A549 (cell line): ENCODE data around the gene FBXL7.

Source experiments
- CEBPB ChIP-seq, 2 experiments: fragments of >200 bp in 1 of 2; sonication (Bioruptor Twin) in 1 of 2; formaldehyde crosslinking in 1 of 2; IDR thresholded peaks; 2 replicates each; pipeline ENCODE4 v1.6.1; 2012 to 2016
- CHD4 ChIP-seq: fragments of 200-600 bp; sonication (generic); IDR thresholded peaks from 2 replicates; pipeline ENCODE4 v1.6.1; 2016; ENCODE audit warnings: antibody characterized with exemption, mild to moderate bottlenecking, borderline replicate concordance
- EP300 ChIP-seq, 2 experiments: fragments of >200 bp; sonication (Bioruptor Twin); formaldehyde crosslinking; IDR thresholded peaks; 2 replicates in 1 of 2; 3 replicates in 1 of 2; pipeline ENCODE4 v1.6.1; 2016 to 2017
- HOXA7 ChIP-seq: fragments of 250-450 bp; sonication (Bioruptor Pico); IDR thresholded peaks from 2 replicates; pipeline ENCODE4 v1.5.0; 2020; ENCODE audit warnings: mild to moderate bottlenecking, moderate library complexity
- POLR2A ChIP-seq: IDR thresholded peaks from 2 replicates; pipeline ENCODE4 v1.6.1; 2012; ENCODE audit warnings: mild to moderate bottlenecking, low read length
- SMC3 ChIP-seq: fragments of >200 bp; sonication (Bioruptor Twin); formaldehyde crosslinking; IDR thresholded peaks from 3 replicates; pipeline ENCODE4 v1.6.1; 2018; ENCODE audit warnings: inconsistent platforms
- TF ChIP-seq, protein P1 (sequence below): IDR thresholded peaks from 2 replicates; pipeline ENCODE4 v1.6.1; 2012
- TF ChIP-seq, protein P2 (sequence below): fragments of 200-600 bp; sonication (generic); IDR thresholded peaks from 2 replicates; pipeline ENCODE4 v1.6.1; 2016; ENCODE audit warnings: antibody characterized with exemption, mild to moderate bottlenecking, moderate library complexity

DNA sequence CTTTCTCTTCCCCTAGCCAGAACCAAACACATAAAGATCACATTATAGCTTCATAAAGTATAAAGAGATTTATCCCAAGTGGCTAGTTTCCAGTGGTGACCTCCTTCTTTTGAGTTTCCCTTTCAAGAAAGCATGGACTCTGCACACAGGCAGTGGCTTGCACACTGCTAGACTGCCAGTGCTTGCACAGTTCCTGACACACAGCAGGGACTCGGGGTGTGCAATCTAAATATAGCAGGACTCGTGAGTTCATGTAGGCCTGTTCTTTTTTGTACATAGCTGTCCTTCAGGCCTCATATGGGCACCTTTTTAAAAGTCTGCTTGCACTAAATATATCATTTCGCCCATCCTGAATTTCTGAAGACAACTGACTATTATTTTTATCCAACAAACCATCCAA is 308.6 kb downstream of the FBXL7 start:
- TF ChIP-seq SMC3 (no peak), CHD4 (no peak), POLR2A (no peak), HOXA7 (CRISPR knock-in tag) (no peak), CEBPB (IDR thresholded peaks at IDR 0.05) (no peak), EP300 (IDR thresholded peaks at IDR 0.05) (no peak)
- TF ChIP-seq, protein P1, sequence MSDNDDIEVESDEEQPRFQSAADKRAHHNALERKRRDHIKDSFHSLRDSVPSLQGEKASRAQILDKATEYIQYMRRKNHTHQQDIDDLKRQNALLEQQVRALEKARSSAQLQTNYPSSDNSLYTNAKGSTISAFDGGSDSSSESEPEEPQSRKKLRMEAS, result no peak
- TF ChIP-seq, protein P2, sequence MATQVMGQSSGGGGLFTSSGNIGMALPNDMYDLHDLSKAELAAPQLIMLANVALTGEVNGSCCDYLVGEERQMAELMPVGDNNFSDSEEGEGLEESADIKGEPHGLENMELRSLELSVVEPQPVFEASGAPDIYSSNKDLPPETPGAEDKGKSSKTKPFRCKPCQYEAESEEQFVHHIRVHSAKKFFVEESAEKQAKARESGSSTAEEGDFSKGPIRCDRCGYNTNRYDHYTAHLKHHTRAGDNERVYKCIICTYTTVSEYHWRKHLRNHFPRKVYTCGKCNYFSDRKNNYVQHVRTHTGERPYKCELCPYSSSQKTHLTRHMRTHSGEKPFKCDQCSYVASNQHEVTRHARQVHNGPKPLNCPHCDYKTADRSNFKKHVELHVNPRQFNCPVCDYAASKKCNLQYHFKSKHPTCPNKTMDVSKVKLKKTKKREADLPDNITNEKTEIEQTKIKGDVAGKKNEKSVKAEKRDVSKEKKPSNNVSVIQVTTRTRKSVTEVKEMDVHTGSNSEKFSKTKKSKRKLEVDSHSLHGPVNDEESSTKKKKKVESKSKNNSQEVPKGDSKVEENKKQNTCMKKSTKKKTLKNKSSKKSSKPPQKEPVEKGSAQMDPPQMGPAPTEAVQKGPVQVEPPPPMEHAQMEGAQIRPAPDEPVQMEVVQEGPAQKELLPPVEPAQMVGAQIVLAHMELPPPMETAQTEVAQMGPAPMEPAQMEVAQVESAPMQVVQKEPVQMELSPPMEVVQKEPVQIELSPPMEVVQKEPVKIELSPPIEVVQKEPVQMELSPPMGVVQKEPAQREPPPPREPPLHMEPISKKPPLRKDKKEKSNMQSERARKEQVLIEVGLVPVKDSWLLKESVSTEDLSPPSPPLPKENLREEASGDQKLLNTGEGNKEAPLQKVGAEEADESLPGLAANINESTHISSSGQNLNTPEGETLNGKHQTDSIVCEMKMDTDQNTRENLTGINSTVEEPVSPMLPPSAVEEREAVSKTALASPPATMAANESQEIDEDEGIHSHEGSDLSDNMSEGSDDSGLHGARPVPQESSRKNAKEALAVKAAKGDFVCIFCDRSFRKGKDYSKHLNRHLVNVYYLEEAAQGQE, result no peak
